ENCODE measurements around the gene TTC16.
A peak's percentile ranks its signal among the peaks of the same experiment; 100 is the strongest.

The TTC16 gene

GRCh38 chr9:127697575-127697974, 18.3 kb upstream of the TTC16 start:
- no peak for DNase-seq (ENCODE audit: low read depth)

GRCh38 chr9:127698386-127698785, 17.5 kb upstream of the TTC16 start:
- DNase-seq (ENCODE audit: low read depth) = no peak

GRCh38 chr9:127698985-127699670, 16.8 kb upstream of the TTC16 start:
- DNase-seq (ENCODE audit: low read depth) = peak; percentile 49

- no peak for DNase-seq (ENCODE audit: low read depth)
Observed at GRCh38 chr9:127700140-127700539, 15.7 kb upstream of the TTC16 start.

- no peak for DNase-seq (ENCODE audit: low read depth)
Observed at GRCh38 chr9:127700594-127701255, 15.2 kb upstream of the TTC16 start.

GRCh38 chr9:127703289-127703946, 12.5 kb upstream of the TTC16 start:
- no peak for DNase-seq (ENCODE audit: low read depth)

- no peak for DNase-seq (ENCODE audit: low read depth)
Observed at GRCh38 chr9:127705577-127706379, 10.1 kb upstream of the TTC16 start.

GRCh38 chr9:127706836-127707241, 9.0 kb upstream of the TTC16 start, which contains the start of gene CFAP157:
CFAP157 (plus strand) TSS chr9:127706988; CDS start chr9:127707032, 44 bp downstream.
- no peak for DNase-seq (ENCODE audit: low read depth)

GRCh38 chr9:127707766-127708165, 8.1 kb upstream of the TTC16 start:
- DNase-seq (ENCODE audit: low read depth) = no peak

- no peak for DNase-seq (ENCODE audit: low read depth)
Observed at GRCh38 chr9:127708952-127709587, 6.8 kb upstream of the TTC16 start.

- no peak for DNase-seq (ENCODE audit: low read depth)
Observed at GRCh38 chr9:127710204-127710783, 5.6 kb upstream of the TTC16 start.

- DNase-seq (ENCODE audit: low read depth) = no peak
Observed at GRCh38 chr9:127711226-127711701, 4.6 kb upstream of the TTC16 start.

- no peak for DNase-seq (ENCODE audit: low read depth)
Observed at GRCh38 chr9:127711831-127712274, 4.0 kb upstream of the TTC16 start.

- no peak for DNase-seq (ENCODE audit: low read depth)
Observed at GRCh38 chr9:127712371-127712770, 3.5 kb upstream of the TTC16 start.

GRCh38 chr9:127712867-127713266, 3.0 kb upstream of the TTC16 start:
- DNase-seq (ENCODE audit: low read depth) = no peak

- no peak for DNase-seq (ENCODE audit: low read depth)
Observed at GRCh38 chr9:127714020-127714750, 1.7 kb upstream of the TTC16 start.

GRCh38 chr9:127714951-127715469, 869 bp upstream of the TTC16 start:
- DNase-seq (ENCODE audit: low read depth) = no peak

- DNase-seq (ENCODE audit: low read depth) = no peak
Observed at GRCh38 chr9:127716412-127716811, 533 bp downstream of the TTC16 start.

GRCh38 chr9:127717766-127718165, 1.9 kb downstream of the TTC16 start:
- DNase-seq (ENCODE audit: low read depth) = no peak
